DOHH2 (cell line): ENCODE data around the gene KLRG1.
A peak's percentile ranks its signal among the peaks of the same experiment; 100 is the strongest.

Experiments used
- H3F3A ChIP-seq: fragments of 200-600 bp; sonication (generic), shearing (Covaris generic); 2 replicates; pipeline ENCODE4 v1.6.0; 2016; ENCODE audit warnings: antibody characterized with exemption, mild to moderate bottlenecking; ENCODE audit not compliant: control insufficient read depth, insufficient read depth
- H3K27ac ChIP-seq: fragments of 200-600 bp; sonication (generic); 2 replicates; pipeline ENCODE4 v1.5.1; 2014; ENCODE audit warnings: low read depth, mild to moderate bottlenecking, low read length, moderate library complexity
- H3K27me3 ChIP-seq: fragments of 200-600 bp; sonication (generic); 2 replicates; pipeline ENCODE4 v1.6.1; 2014; ENCODE audit warnings: mild to moderate bottlenecking, low read length, mixed read lengths; ENCODE audit not compliant: control insufficient read depth
- H3K36me3 ChIP-seq: fragments of 200-600 bp; sonication (generic); 2 replicates; pipeline ENCODE4 v1.6.1; 2014; ENCODE audit warnings: mild to moderate bottlenecking, low read length, moderate library complexity, mixed read lengths; ENCODE audit not compliant: control insufficient read depth
- H3K4me1 ChIP-seq: fragments of 200-600 bp; sonication (generic); 2 replicates; pipeline ENCODE4 v1.6.1; 2014; ENCODE audit warnings: mild to moderate bottlenecking, low read length, mixed read lengths; ENCODE audit not compliant: control insufficient read depth
- H3K4me2 ChIP-seq: fragments of 200-600 bp; sonication (generic); 2 replicates; pipeline ENCODE4 v1.6.0; 2014; ENCODE audit warnings: mild to moderate bottlenecking, low read length, moderate library complexity
- H3K4me3 ChIP-seq: fragments of 200-600 bp; sonication (generic); 2 replicates; pipeline ENCODE4 v1.5.1; 2014; ENCODE audit warnings: mild to moderate bottlenecking, low read length, mixed read lengths
- H3K79me2 ChIP-seq: fragments of 200-600 bp; sonication (generic); 2 replicates; pipeline ENCODE4 v1.6.1; 2014; ENCODE audit warnings: mild to moderate bottlenecking, low read length, mixed read lengths; ENCODE audit not compliant: control insufficient read depth
- H3K9me2 ChIP-seq: fragments of 200-600 bp; sonication (generic); replicated peaks from 2 replicates; pipeline ENCODE4 v1.6.1; 2014; ENCODE audit warnings: mild to moderate bottlenecking, low read length, mixed read lengths; ENCODE audit not compliant: control insufficient read depth
- H3K9me3 ChIP-seq: fragments of 200-600 bp; sonication (generic); 2 replicates; pipeline ENCODE4 v1.6.1; 2014; ENCODE audit warnings: antibody characterized with exemption, low read length, mixed read lengths; ENCODE audit not compliant: control insufficient read depth, insufficient read depth
- H4K20me1 ChIP-seq: fragments of 200-600 bp; sonication (generic); 2 replicates; pipeline ENCODE4 v1.6.0; 2014; ENCODE audit warnings: low read depth, mild to moderate bottlenecking, antibody characterized with exemption, low read length, moderate library complexity; ENCODE audit not compliant: control insufficient read depth, insufficient read depth
- CTCF ChIP-seq: fragments of 200-600 bp; sonication (generic); IDR thresholded peaks from one replicate; pipeline ENCODE4 v1.5.1; 2014; ENCODE audit warnings: antibody characterized with exemption, mild to moderate bottlenecking, low read depth, low read length; ENCODE audit not compliant: poor library complexity, severe bottlenecking
- EZH2phosphoT487 ChIP-seq: fragments of 200-600 bp; sonication (generic); IDR thresholded peaks from 2 replicates; pipeline ENCODE4 v1.6.1; 2017; ENCODE audit warnings: borderline replicate concordance, mild to moderate bottlenecking, antibody characterized with exemption, low read length, moderate library complexity, mixed read lengths

Gene KLRG1

GRCh38 chr12:9039397-9039977 is 50.1 kb downstream of the KLRG1 start:
- H3K27me3 ChIP-seq: 0 out of 2 replicates have a peak, but pooled peaks cover 3% of the 10 kb centered on the region
- H3K9me2 ChIP-seq: no peaks in the 10 kb centered on the region
- H3K79me2 ChIP-seq: no peaks in the 10 kb centered on the region
- no peaks in the 10 kb centered on the region for H3F3A ChIP-seq
- H3K4me1 ChIP-seq: no peaks in the 10 kb centered on the region
- H3K4me2 ChIP-seq: no peak overlapping the region
- H3K36me3 ChIP-seq: no peaks in the 10 kb centered on the region
- no peak overlapping the region for H3K27ac ChIP-seq
- no peaks in the 10 kb centered on the region for H4K20me1 ChIP-seq
- no peaks in the 10 kb centered on the region for H3K9me3 ChIP-seq
- H3K4me3 ChIP-seq: no peak overlapping the region
- TF ChIP-seq EZH2phosphoT487: no peak
- peak; percentile 79 for TF ChIP-seq CTCF

GRCh38 chr12:9040484-9041186 is 51.3 kb downstream of the KLRG1 start:
- Histone ChIP-seq H3K4me3 (no peak overlapping the region), H3K4me1 (no peaks in the 10 kb centered on the region), H3K36me3 (no peaks in the 10 kb centered on the region), H3K9me3 (no peaks in the 10 kb centered on the region), H3K27ac (no peak overlapping the region), H3K79me2 (no peaks in the 10 kb centered on the region), H4K20me1 (no peaks in the 10 kb centered on the region), H3K27me3 (0 out of 2 replicates have a peak, but pooled peaks cover 3% of the 10 kb centered on the region), H3K4me2 (no peak overlapping the region), H3F3A (no peaks in the 10 kb centered on the region), H3K9me2 (no peaks in the 10 kb centered on the region)
- no peak for TF ChIP-seq EZH2phosphoT487
- TF ChIP-seq CTCF: no peak

- Histone ChIP-seq H3F3A (no peaks in the 10 kb centered on the region), H3K27me3 (0 out of 2 replicates have a peak, but pooled peaks cover 3% of the 10 kb centered on the region), H3K4me3 (no peak overlapping the region), H3K36me3 (no peaks in the 10 kb centered on the region), H3K27ac (no peak overlapping the region), H3K4me2 (no peak overlapping the region), H3K4me1 (no peaks in the 10 kb centered on the region), H3K9me2 (no peaks in the 10 kb centered on the region), H4K20me1 (no peaks in the 10 kb centered on the region), H3K9me3 (no peaks in the 10 kb centered on the region), H3K79me2 (no peaks in the 10 kb centered on the region)
- no peak for TF ChIP-seq CTCF
- TF ChIP-seq EZH2phosphoT487: no peak
These were observed 52.0 kb downstream of the KLRG1 start for GRCh38 chr12:9041321-9041720.
